Stimulated activated memory B cell treated with anti-CD40 and anti-IgM and Interleukin-4, amounts not matched to agents 10 μg/mL and 1 μg/mL and 100 μg/mL, for 72 hours (primary cell): Measurements from ENCODE around the gene FLII.
A peak's percentile ranks its signal among the peaks of the same experiment; 100 is the strongest.
"Not testable (repeated sequence)": the region's sequence is repeated elsewhere in the genome, so short reads cannot be mapped to it uniquely, and the experiment has no call there.

ENCODE experiments used
- ATAC-seq: fragments of 150-1000 bp; cut with Tn5 transposase; 2 replicates; pipeline ENCODE4 v1.10.0; 2021
- H3K27ac Mint-ChIP-seq: one replicate; pipeline ENCODE4 v1.8.0; 2022; ENCODE audit warnings: mild to moderate bottlenecking, mixed read lengths
- H3K27me3 Mint-ChIP-seq: one replicate; pipeline ENCODE4 v1.8.0; 2022; ENCODE audit warnings: mixed read lengths
- H3K36me3 Mint-ChIP-seq: one replicate; pipeline ENCODE4 v1.8.0; 2022; ENCODE audit warnings: mixed read lengths
- H3K4me1 Mint-ChIP-seq: one replicate; pipeline ENCODE4 v1.8.0; 2022; ENCODE audit warnings: mixed read lengths
- H3K4me3 Mint-ChIP-seq: one replicate; pipeline ENCODE4 v1.8.0; 2022; ENCODE audit warnings: mild to moderate bottlenecking, moderate library complexity, mixed read lengths
- H3K9me3 Mint-ChIP-seq: one replicate; pipeline ENCODE4 v1.8.0; 2022; ENCODE audit warnings: mixed read lengths

The FLII gene

DNA sequence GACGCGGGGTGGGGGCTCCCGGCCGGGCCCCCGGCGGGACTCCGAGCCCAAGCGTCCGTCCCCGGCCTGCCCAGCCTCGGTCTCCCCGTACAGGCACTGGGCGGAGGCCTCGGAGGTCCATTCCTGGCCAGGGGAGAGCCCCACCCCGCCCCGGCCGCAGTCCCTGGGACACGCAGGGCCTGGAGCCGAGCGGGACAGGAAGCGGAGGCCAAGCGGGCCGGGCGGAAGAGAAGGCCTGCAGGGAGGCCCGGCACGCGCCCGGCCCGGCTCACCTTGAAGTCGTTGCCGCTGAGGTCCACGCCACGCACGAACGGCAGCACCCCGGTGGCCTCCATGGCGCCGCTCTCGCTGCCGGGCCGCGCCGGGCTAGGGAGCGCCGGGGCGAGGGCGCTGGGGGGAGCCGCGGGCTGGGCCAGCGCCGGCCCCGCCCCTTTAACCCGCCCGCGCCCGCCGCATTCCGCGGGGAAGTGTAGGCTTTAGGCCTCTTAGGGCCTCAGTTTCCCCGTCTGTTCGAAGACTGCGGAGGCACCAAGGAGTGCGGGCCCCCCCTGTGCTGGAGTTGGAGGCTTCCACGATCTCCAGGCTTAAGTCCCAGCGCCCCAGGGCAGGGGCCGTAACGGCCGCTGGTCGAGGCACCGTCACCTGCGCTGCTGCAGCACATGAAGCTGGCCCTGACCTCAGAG, at the start of gene FLII:
FLII (minus strand) TSS at position 383 of the 683 bp plus-strand sequence; CDS start at position 335, 48 bp downstream.
- Mint-ChIP-seq H3K9me3 (no peaks in the 10 kb centered on the region), H3K27me3 (no peaks in the 10 kb centered on the region), H3K4me1 (peaks cover 42% of the 10 kb centered on the region), H3K27ac (peak within 1 kb of the TSS; percentile 89), H3K4me3 (peak within 1 kb of the TSS; percentile 90), H3K36me3 (peaks cover 15% of the 10 kb centered on the region)
- ATAC-seq = peak; percentile 67

DNA sequence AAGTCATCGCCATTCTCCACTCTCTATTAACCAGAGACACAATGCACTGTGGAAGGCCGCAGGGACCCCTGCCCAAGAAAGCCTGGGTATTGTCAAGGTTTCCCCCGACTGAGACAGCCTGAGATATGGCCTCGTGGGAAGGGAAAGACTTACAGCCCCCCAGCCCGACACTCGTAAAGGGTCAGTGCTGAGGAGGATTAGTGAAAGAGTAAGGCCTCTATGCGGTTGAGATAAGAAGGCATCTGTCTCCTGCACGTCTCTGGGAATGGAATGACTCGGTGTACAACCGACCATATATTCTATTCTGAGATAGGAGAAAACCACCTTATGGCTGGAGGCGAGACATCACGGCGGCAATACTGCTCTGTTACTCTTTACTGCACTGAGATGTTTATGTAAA, 44.7 kb upstream of the FLII start:
- H3K9me3 Mint-ChIP-seq, H3K27me3 Mint-ChIP-seq, H3K4me3 Mint-ChIP-seq, H3K4me1 Mint-ChIP-seq, ATAC-seq, H3K27ac Mint-ChIP-seq: not testable (repeated sequence)
- H3K36me3 Mint-ChIP-seq = peaks cover 58% of the 10 kb centered on the region

DNA sequence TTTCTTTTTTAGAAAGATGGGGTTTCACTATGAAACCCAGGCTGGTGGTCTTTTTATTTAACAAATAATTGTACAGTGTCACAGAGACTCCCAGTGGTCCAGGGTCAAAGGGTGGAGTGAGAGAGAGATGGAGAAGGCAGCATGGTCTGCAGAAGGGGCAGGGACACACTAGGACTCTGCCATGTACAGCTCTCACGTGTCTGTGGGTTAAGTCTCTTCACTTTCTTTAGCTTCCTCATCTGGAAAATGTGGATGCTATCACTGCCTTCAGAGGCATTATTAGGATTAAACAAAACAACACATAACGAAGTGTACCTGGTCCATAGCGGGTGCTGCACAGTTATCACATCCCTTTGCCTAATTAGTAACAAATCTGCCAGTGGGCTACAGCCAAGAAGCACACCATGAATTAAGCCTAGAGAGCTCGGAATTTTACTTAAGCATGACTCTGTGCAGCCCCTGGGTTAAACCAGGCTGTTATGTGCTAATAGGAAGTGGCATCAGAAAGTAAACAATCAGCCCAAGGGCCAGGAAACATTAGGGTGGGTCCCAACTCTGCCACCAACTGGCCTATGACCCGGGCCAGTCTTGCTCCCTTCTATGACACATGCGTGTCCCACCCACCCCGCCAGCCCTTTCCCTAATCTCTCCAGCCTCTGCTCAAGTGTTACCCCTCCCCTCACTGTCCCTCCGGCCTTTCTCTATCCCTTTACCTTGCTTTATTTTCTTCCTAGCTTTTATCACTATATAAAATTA, 42.4 kb upstream of the FLII start:
- H3K9me3 Mint-ChIP-seq = no peaks in the 10 kb centered on the region
- peaks cover 13% of the 10 kb centered on the region for H3K4me1 Mint-ChIP-seq
- no peak for ATAC-seq
- H3K4me3 Mint-ChIP-seq = no peak overlapping the region
- H3K36me3 Mint-ChIP-seq = peaks cover 54% of the 10 kb centered on the region
- no peaks in the 10 kb centered on the region for H3K27me3 Mint-ChIP-seq
- H3K27ac Mint-ChIP-seq = peak overlapping the region; percentile 31

DNA sequence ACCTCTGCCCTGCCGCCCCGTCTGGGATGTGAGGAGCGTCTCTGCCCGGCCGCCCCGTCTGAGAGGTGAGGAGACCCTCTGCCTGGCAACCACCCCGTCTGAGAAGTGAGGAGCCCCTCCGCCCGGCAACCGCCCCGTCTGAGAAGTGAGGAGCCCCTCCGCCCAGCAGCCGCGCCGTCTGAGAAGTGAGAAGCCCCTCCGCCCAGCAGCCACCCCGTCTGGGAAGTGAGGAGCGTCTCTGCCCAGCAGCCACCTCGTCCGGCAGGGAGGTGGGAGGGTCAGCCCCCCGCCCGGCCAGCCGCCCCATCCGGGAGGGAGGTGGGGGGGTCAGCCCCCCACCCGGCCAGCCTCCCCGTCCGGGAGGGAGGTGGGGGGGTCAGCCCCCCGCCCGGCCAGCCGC, 39.5 kb upstream of the FLII start:
- not testable (repeated sequence) for H3K27me3 Mint-ChIP-seq, H3K4me3 Mint-ChIP-seq, H3K9me3 Mint-ChIP-seq, ATAC-seq, H3K27ac Mint-ChIP-seq
- Mint-ChIP-seq H3K4me1 (peaks cover 13% of the 10 kb centered on the region), H3K36me3 (peaks cover 49% of the 10 kb centered on the region)

DNA sequence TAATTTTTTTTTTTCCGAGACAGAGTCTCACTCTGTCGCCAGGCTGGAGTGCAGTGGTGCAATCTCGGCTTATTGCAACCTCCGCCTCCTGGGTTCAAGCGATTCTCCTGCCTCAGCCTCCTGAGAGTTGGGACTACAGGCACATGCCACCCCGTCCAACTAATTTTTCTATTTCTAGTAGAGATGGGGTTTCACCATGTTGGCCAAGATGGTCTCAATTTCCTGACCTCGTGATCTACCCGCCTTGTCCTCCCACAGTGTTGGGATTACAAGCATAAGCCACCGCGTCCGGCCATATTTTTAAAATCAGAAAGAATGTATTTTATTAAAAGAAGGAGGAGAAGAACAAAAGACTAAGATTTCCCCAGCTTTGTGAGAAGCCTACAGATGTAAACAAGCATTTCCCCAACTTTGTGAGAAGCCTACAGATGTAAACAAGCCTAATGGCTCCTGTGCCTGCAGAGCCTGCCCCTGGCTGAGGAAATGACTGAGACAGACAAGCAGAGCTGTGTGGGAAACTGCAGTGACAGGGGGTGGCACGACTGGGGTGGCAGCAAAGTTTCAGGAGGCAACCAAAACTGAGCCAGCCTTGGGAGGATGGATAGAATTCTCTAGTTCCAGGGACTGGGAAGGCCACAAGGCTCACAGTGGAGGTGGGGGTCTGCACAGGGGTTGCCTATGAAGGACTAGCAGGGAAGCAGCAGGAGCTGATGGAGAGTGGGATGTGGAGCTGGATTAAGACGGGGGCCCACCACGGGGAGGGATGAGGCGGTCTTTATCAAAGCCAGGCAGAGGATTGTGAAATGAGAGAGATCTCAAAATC, 33.4 kb upstream of the FLII start:
- Mint-ChIP-seq H3K36me3 (peaks cover 50% of the 10 kb centered on the region), H3K27me3 (no peaks in the 10 kb centered on the region), H3K4me1 (peaks cover 4% of the 10 kb centered on the region), H3K9me3 (no peaks in the 10 kb centered on the region), H3K27ac (no peak overlapping the region), H3K4me3 (no peak overlapping the region)
- no peak for ATAC-seq

DNA sequence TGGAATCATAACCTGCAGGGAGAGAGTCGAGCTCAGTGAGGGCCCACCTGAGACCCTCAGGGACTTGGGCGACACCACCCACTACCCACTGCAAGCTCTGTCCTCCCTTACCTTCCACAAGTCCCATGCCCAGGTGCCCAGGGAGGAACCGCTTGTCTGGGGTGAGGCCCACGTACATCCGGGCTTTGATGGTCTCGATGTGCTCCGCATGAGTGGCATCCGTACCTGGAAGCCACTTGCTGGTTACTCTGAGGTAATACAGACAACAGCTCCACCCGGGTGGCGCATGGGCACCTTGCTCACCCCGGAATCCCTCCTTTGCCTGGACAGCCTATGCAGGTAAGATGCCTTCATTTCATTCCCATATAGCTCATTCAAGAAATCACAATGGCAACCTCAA, 26.8 kb upstream of the FLII start:
- Mint-ChIP-seq H3K9me3 (no peaks in the 10 kb centered on the region), H3K36me3 (peaks cover 68% of the 10 kb centered on the region), H3K4me1 (no peaks in the 10 kb centered on the region), H3K4me3 (no peak overlapping the region), H3K27me3 (no peaks in the 10 kb centered on the region), H3K27ac (no peak overlapping the region)
- no peak for ATAC-seq

DNA sequence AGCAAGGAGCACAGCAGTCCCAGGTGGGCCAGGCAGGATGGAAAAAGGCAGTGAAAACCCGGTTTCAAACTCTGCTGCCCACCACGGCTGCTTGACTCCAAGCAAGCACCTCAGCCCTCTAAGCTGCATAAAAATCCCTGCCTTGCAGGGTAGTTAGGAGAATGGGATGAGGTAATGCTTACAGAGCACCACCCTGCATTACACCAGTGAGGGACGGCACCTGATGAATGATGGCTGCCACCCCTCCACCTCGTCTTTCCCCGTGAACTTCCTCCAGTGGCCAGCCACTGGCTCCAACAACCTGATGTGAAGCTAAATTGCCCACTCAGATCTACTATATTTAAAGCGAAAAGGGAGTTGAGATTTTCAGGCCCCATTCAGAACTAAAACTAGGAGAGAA, 23.2 kb upstream of the FLII start:
- H3K27ac Mint-ChIP-seq = no peak overlapping the region

DNA sequence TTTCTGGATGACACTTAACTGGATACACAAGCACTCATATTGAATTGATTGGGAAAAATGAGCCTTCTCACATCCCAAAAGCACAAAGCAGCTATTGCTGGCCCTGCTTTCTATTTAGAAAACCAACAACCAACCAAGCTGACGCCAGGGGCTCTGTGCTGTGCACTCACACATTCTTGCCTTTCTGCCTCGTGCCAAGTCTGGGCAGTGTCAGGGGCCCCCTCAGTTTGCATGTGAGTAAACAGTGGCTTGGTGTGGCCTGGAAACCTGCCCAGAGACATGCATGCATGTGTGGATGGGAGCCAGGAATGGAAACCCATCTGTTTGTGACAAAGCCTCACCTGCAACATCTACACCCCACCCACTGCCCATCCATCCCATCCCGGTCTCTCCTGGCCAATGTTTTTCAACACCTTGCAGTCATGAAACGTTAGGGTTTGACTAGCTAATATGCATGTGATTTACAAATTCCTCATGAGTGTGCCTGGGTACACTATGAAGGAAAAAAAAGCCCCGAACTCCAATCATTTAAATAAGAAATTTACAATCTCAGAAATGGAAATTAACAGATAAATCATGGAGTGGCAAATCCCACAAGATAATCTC, 22.3 kb upstream of the FLII start:
- ATAC-seq = no peak
- Mint-ChIP-seq H3K9me3 (no peaks in the 10 kb centered on the region), H3K27ac (no peak overlapping the region), H3K36me3 (peaks cover 59% of the 10 kb centered on the region), H3K4me3 (no peak overlapping the region), H3K4me1 (no peaks in the 10 kb centered on the region), H3K27me3 (no peaks in the 10 kb centered on the region)

More for the DNA sequence above, 23.2 kb upstream of the FLII start:
- peaks cover 60% of the 10 kb centered on the region for H3K36me3 Mint-ChIP-seq
- H3K9me3 Mint-ChIP-seq = no peaks in the 10 kb centered on the region
- no peak overlapping the region for H3K4me3 Mint-ChIP-seq
- no peaks in the 10 kb centered on the region for H3K27me3 Mint-ChIP-seq
- no peaks in the 10 kb centered on the region for H3K4me1 Mint-ChIP-seq
- no peak for ATAC-seq

DNA sequence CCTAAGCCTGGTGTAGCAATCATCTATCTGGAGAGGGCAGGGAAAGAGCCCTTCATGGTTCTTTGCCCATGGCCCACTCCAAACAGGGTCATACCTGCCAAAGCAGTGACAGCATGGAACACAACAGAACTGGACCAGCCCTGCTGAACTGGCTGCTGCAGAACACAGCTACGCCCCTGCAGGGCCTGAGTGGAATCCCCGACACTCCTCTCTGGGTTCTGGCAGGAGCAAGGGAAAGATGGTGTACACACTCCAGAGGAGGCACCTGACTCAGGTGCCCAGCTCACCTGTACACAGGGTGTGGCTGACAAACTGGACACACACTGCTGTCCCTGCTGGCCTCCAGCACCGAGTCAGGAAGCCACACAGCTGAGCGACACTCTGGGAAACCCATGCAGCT, 21.7 kb upstream of the FLII start:
- H3K27me3 Mint-ChIP-seq = no peaks in the 10 kb centered on the region
- H3K36me3 Mint-ChIP-seq = peaks cover 54% of the 10 kb centered on the region
- H3K4me1 Mint-ChIP-seq = no peaks in the 10 kb centered on the region
- no peak for ATAC-seq
- H3K4me3 Mint-ChIP-seq = no peak overlapping the region
- H3K9me3 Mint-ChIP-seq = no peaks in the 10 kb centered on the region
- no peak overlapping the region for H3K27ac Mint-ChIP-seq

DNA sequence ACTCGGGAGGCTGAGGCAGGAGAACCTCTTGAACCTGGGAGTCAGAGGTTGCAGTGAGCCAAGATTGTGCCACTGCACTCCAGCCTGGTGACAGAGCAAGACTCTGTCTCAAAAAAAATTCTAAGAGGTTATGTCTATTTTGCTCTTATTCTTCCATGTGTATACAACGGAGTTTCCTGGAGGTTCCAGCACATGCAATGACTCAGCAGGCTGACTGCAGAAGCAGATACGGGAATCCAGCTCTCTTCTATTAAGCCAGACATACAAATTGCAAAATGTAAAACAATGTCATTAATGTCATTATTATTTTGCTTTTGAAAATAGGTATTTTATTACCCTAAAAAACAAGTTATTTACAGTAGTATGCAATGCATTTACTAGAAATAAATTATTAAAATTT, 20.3 kb upstream of the FLII start:
- Mint-ChIP-seq H3K36me3 (peaks cover 48% of the 10 kb centered on the region), H3K27ac (no peak overlapping the region), H3K9me3 (no peaks in the 10 kb centered on the region), H3K27me3 (no peaks in the 10 kb centered on the region), H3K4me3 (no peak overlapping the region), H3K4me1 (no peaks in the 10 kb centered on the region)
- ATAC-seq = no peak

DNA sequence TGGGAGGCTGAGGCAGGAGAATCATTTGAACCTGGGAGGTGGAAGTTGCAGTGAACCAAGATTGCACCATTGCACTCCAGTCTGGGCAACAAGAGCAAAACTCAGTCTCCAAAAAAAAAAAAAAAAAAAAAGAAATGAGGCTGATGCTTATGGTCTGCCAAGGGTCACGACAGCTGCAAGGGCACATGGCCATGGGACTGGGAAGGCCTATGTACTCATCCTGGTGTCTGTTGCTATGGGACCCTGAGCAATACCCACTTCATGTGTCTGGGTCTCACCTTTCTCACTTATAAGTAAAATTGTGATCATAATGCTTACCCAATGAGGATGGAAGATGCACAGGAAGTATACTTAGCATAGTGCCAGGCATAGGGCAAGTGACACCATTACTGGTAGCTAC, 18.5 kb upstream of the FLII start:
- no peaks in the 10 kb centered on the region for H3K27me3 Mint-ChIP-seq
- no peak for ATAC-seq
- H3K27ac Mint-ChIP-seq = no peak overlapping the region
- no peaks in the 10 kb centered on the region for H3K9me3 Mint-ChIP-seq
- H3K4me1 Mint-ChIP-seq = no peaks in the 10 kb centered on the region
- H3K4me3 Mint-ChIP-seq = no peak overlapping the region
- H3K36me3 Mint-ChIP-seq = peaks cover 37% of the 10 kb centered on the region

DNA sequence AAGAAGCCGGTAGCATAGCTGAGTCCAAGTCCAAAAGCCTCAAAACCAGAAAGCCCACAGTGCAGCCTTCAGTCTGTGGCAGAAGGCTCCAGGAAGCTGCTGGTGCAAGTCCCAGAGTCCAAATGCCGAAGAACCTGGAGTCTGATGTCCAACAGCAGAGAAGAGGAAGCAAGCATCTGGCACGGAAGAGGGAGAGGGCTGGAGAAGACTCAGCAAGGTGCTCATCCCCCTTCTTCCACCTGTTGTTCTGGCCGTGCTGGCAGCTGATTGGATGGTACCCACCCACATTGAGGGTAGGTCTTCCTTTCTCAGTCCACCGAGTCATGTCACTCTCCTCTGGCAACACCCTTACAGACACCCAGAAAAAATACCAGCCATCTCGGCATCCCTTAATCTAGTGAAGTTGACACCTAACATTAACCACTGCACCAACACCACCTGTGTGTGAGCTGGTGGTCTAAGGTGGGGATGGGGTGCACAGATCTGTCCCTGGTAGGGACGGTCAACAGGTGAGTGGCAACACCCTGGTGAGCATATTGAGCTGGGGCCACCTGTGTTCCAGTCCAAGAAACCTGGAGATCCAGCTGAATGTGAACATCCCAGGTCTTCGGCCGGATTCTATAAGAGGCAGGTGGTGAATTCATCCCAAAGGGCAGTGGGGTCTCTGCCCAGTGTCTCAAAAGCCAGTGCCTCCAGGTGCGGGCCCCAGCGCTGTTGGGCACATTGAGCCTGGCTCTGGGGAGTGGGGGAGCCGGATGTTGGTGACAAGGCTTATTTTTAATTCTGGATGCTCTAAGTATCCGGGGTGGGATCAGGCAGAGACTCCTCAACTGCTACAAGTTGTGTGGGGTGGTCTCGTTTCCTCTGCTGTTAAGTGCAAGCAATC, 11.8 kb upstream of the FLII start:
- Mint-ChIP-seq H3K27ac (no peak overlapping the region), H3K9me3 (no peaks in the 10 kb centered on the region), H3K27me3 (no peaks in the 10 kb centered on the region), H3K4me1 (no peaks in the 10 kb centered on the region), H3K36me3 (peaks cover 6% of the 10 kb centered on the region), H3K4me3 (no peak overlapping the region)
- ATAC-seq = peak; percentile 24

DNA sequence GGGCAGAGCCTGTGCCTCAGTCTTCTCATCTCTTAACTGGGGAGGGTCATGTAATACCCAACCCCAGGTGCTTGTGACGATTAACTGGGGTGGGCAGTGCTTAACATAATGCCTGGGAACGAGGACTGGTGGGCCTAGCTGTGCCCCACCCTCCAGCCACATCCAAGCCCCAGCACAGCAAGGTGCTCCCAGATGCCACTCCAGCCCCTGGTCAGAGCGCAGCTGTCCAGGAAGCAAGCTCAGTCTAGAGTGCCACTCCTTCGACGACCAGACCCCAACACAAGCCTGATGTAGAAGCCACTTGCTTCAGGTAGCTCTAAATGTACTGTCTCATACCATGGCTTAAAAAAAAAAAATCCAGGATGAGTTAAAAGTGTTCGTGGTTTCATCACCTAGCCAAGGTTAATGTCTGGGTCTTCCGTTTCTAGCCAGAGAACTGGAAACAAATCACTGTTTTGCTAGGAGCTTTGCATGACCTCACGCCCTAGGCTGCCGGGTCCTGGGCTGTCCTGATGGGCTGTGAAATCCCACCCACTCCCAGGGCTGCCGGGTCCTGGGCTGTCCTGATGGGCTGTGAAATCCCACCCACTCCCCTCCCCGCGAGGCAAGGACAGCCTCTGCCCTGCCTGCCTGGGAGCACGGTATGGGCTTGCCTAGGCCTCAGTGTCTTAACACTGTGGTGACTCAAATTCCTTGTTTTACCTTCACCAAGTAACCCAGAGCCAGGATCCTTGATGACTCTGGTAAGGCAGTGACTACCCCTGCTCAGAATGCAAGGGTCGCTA, 9.6 kb upstream of the FLII start:
- no peaks in the 10 kb centered on the region for H3K9me3 Mint-ChIP-seq
- H3K4me3 Mint-ChIP-seq = no peak overlapping the region
- H3K27ac Mint-ChIP-seq = no peak overlapping the region
- no peaks in the 10 kb centered on the region for H3K4me1 Mint-ChIP-seq
- no peak for ATAC-seq
- peaks cover 9% of the 10 kb centered on the region for H3K36me3 Mint-ChIP-seq
- no peaks in the 10 kb centered on the region for H3K27me3 Mint-ChIP-seq

DNA sequence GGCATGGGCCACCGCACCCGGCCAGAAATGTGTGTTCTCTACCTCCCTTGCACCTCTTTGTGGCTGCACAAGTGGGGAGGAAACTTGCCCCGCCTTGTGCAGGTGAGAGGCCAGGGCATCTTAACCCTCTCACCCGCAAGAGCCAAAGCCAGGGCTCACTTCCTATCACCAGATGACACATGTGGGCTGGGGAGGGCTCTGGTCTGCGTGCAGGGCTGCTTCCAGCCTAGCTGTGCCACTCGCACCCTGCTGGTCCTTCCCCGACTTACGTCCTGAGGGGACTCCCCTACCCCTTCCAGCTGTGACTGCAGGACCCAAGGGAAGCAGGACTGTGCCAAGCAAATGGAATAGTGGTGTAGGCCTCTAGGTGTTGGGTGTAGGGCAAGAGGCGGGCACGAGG, 8.8 kb upstream of the FLII start:
- ATAC-seq = no peak
- no peaks in the 10 kb centered on the region for H3K27me3 Mint-ChIP-seq
- H3K9me3 Mint-ChIP-seq = no peaks in the 10 kb centered on the region
- H3K4me3 Mint-ChIP-seq = no peak overlapping the region
- peaks cover 7% of the 10 kb centered on the region for H3K36me3 Mint-ChIP-seq
- no peak overlapping the region for H3K27ac Mint-ChIP-seq
- H3K4me1 Mint-ChIP-seq = peaks cover 3% of the 10 kb centered on the region
